ENCODE measurements around the gene IGLON5.
A peak's percentile ranks its signal among the peaks of the same experiment; 100 is the strongest.

IGLON5 gene

DNA sequence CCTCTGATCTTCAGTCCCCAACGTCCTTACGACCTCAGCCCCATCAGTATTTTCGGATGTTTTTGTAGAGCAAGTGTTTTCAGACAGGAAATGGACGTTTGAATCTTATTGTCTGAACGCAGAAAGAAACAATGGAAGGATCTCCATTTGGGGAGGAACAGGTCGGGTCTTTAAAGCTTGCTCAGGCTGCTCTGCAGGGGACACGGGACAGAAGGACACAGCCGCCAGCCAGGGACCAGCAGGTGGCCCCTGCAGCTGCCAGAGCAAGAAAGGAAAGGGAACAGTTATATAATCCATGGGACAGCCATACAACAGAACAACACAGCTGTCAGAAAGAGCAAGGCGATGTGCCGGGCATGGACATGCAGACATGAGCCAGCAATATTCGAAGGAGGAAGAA lies 18.5 kb upstream of the IGLON5 start:
- Histone ChIP-seq H3K27ac (peak overlapping the region; percentile 90), H3K4me1 (peaks cover 56% of the 10 kb centered on the region), H3K9ac (peak overlapping the region; percentile 78), H3K4me2 (peak overlapping the region; percentile 91), H3K9me3 (peaks cover 7% of the 10 kb centered on the region; the same call in 1 of the 2 replicates), H3K4me3 (peak overlapping the region; percentile 62), H3K36me3 (no peaks in the 10 kb centered on the region), H3K27me3 (no peaks in the 10 kb centered on the region), H4K20me1 (no peaks in the 10 kb centered on the region)
- no peak for TF ChIP-seq Cebpa-rat (IDR thresholded peaks at IDR 0.05)

DNA sequence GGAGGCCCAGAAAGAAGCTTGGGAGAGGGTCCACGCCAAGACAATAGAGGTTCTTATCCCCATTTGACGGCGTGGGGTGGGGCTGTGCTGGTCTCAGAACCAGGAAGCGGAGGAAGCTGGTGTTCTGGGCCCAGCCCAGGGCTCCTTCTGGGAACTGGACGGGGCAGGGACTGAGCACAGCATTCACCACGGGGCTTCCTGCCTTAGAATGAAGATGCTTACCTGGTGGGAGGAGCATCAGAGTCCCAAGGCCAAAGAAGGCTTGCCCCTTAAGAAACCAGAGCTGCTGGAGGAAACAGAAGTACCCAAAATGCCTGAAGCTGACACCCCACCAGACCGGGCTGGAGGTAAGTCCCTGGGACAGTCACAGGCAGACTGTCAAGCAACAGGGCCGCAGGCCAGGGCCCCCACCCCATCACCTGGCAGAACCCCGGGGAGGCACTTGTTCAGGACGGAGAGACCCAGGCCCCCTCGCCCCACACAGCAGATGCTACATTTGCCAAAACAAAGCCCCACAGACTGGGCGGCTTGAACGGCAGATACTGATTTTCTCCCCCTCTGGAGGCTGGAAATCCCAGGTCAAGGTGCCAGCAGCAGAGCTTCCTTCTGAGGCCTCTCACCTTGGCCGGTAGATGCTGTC lies 17.8 kb upstream of the IGLON5 start:
- H3K27ac ChIP-seq, result peak overlapping the region; percentile 90
- no peaks in the 10 kb centered on the region for H3K27me3 ChIP-seq
- H3K4me2 ChIP-seq, result peak overlapping the region; percentile 91
- peaks cover 7% of the 10 kb centered on the region; the same call in 1 of the 2 replicates for H3K9me3 ChIP-seq
- H3K4me1 ChIP-seq, result peaks cover 56% of the 10 kb centered on the region
- H3K4me3 ChIP-seq, result peak overlapping the region; percentile 62
- no peaks in the 10 kb centered on the region for H4K20me1 ChIP-seq
- H3K9ac ChIP-seq, result peak overlapping the region; percentile 78
- TF ChIP-seq Cebpa-rat (IDR thresholded peaks at IDR 0.05), result no peak
- no peaks in the 10 kb centered on the region for H3K36me3 ChIP-seq

DNA sequence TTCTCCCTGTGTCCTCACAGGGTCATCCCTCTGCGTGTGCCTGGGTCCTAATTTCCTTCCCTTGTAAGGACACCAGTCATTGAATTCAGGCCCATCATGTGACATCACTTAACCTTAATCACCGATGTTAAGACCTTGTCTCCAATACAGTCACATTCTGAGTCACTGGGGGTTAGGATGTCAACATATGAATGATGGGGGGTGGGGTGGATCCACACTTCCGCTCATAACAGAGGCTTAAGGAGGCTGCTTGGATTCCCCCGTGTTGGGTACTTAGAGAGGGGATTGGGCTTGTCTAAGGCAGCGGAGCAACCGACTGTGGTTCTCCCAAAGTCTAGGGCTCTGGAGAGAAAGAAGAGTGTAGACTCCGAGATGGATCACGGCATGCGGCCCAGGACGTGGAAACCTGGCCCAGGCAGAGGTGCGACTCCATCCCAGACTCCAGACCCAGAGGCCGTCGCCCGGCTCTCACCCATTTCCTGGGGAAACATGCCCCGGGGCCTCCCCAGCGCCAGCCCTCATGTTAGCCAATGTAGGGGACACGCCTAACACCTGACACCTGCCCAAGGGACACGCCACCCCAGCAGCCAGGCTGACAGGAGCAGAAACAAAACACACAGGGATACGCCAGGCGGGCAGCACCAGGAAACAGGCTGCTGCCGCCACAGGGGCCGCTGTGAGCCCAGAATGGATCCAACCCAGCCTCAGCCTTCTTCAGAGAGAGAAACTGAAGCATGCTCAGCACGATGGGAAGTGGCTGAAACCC lies 17.1 kb upstream of the IGLON5 start:
- TF ChIP-seq Cebpa-rat (IDR thresholded peaks at IDR 0.05), result no peak
- Histone ChIP-seq H3K4me2 (peak overlapping the region; percentile 91), H3K9ac (peak overlapping the region; percentile 78), H3K4me1 (peaks cover 56% of the 10 kb centered on the region), H3K36me3 (no peaks in the 10 kb centered on the region), H3K27me3 (no peaks in the 10 kb centered on the region), H3K27ac (peak overlapping the region; percentile 90), H3K9me3 (peaks cover 7% of the 10 kb centered on the region; the same call in 1 of the 2 replicates), H4K20me1 (no peaks in the 10 kb centered on the region), H3K4me3 (peak overlapping the region; percentile 62)

DNA sequence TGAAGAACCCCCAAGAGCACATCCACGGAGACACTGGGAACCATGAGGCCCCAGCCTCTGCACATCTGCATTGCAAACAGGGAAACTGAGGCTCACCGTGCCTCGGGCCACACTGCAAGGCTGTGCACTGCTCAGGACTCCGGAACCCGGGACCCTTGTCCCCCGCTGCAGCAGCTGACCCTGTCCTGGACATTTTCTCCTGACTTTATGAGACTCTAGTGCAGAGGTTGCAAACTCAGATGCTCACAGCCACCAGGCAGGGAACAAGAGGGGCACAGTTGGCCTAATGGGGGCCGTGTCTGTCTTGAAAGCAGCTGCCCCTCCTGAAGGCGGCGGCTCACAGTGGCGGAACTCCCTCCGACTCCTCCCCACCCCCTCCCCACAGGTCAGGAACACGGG lies 16.5 kb upstream of the IGLON5 start:
- peak overlapping the region; percentile 78 for H3K9ac ChIP-seq
- peak overlapping the region; percentile 91 for H3K4me2 ChIP-seq

DNA sequence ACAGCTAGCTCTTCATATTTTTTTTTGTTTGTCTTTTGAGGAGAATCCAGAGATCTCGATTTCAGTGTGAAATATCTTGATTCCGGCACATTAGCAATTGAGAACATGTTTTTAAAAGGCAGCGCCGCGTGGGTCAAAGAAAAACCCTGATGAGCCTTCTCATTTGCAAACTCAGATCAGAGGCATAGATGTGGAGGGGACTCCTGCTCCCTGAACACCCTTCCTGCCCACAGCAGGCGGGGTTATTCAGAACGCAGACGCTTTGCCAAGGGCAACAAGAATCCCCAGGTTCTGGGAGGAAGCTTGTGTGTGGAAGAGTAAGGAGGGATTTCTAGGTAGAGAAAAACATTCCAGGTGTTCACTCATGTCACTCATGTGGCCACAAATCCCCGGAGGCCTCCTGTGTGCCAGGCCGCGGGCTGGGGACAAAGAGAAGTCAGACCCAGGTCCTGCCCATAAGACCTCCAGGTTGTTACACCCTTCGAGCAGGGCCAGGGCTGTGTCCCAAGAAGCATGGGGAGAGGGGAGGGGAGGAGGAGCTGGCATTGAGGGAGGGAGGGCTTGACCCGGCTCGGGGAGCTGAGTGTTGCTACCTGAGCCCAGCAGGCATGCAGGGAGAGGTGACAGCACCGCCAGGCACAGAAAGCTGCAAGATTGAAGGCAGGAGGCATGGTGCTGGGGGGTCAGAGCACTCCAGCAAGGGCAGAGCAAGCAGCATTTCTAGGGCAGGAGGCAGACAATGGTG lies 15.9 kb upstream of the IGLON5 start:
- H3K36me3 ChIP-seq, result no peaks in the 10 kb centered on the region
- H3K27ac ChIP-seq, result peak overlapping the region; percentile 90
- peak overlapping the region; percentile 91 for H3K4me2 ChIP-seq
- peaks cover 4% of the 10 kb centered on the region; the same call in 1 of the 2 replicates for H3K9me3 ChIP-seq
- H3K4me3 ChIP-seq, result peak overlapping the region; percentile 62
- no peaks in the 10 kb centered on the region for H3K27me3 ChIP-seq
- H3K4me1 ChIP-seq, result peaks cover 56% of the 10 kb centered on the region
- H4K20me1 ChIP-seq, result no peaks in the 10 kb centered on the region
- TF ChIP-seq Cebpa-rat (IDR thresholded peaks at IDR 0.05), result no peak
- H3K9ac ChIP-seq, result peak overlapping the region; percentile 78

More for the DNA sequence above, 16.5 kb upstream of the IGLON5 start:
- peak overlapping the region; percentile 62 for H3K4me3 ChIP-seq
- peak overlapping the region; percentile 90 for H3K27ac ChIP-seq
- peaks cover 56% of the 10 kb centered on the region for H3K4me1 ChIP-seq
- peaks cover 7% of the 10 kb centered on the region; the same call in 1 of the 2 replicates for H3K9me3 ChIP-seq
- H4K20me1 ChIP-seq, result no peaks in the 10 kb centered on the region
- no peak for TF ChIP-seq Cebpa-rat (IDR thresholded peaks at IDR 0.05)
- H3K36me3 ChIP-seq, result no peaks in the 10 kb centered on the region
- H3K27me3 ChIP-seq, result no peaks in the 10 kb centered on the region

DNA sequence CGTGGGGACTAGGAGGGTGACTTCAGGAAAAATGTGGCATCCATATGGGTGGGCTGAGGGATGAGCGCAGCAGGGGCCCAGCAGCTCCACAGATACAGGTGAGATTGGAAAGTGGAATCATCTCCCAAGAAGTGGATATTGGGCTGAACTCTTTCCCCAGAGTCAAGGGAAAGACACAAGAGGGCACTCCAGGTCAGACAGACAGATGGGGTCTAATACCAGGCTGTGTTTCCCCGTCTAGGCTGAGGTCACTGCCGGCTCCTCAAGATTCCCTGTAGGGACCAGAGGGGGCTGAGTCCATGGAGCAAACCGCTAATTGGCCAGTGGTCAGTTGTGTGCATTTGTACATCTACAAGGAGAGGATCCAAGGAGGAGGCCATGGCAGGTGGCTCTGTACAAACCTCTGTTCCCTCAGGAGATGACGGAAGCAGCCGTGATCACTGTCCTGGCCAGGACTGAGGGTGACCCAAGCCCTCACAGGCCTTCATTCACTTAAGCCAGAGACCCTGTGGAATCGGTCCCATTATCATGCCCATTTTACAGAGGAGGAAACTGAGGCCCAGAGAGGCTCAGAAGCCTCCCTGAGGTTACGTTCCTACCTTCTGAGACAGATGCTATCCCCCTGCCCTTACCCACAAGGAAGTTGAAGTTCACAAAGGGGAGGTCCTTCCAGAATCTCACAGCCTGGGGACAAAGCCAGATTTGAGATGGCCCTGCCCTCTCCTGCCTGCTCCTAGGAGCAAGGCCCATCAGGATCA lies 14.9 kb upstream of the IGLON5 start:
- H3K9ac ChIP-seq, result peak overlapping the region; percentile 78; the same call in 1 of the 2 replicates

DNA sequence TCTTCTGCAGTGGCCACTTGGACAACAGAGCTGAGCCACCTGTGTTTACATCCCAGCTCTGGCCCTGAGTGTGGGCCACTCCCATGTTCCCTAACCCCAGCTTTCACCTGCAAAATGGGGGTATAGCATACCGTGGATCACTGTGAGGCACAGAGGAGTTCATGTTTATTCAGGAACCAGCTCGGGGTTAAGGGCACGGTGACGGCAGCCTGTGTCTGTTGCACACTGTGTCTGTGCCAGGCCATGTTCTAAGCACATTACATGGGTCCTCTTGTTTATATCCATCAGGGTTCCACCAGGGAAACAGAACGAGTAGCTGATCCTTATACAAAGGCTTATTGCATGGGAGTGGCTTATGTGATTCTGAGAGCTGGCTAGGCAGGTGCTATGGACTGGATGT lies 14.0 kb upstream of the IGLON5 start:
- Histone ChIP-seq H3K9ac (no peak overlapping the region), H3K4me2 (no peak overlapping the region), H4K20me1 (no peaks in the 10 kb centered on the region), H3K27me3 (no peaks in the 10 kb centered on the region), H3K36me3 (no peaks in the 10 kb centered on the region), H3K4me3 (no peak overlapping the region), H3K27ac (no peak overlapping the region), H3K4me1 (peaks cover 42% of the 10 kb centered on the region), H3K9me3 (peaks cover 6% of the 10 kb centered on the region; the same call in 1 of the 2 replicates)
- TF ChIP-seq Cebpa-rat (IDR thresholded peaks at IDR 0.05), result no peak

More for the DNA sequence above, 14.9 kb upstream of the IGLON5 start:
- no peaks in the 10 kb centered on the region for H3K27me3 ChIP-seq
- H3K9me3 ChIP-seq, result peaks cover under 1% of the 10 kb centered on the region; the same call in 1 of the 2 replicates
- peaks cover 51% of the 10 kb centered on the region for H3K4me1 ChIP-seq
- H4K20me1 ChIP-seq, result no peaks in the 10 kb centered on the region
- no peaks in the 10 kb centered on the region for H3K36me3 ChIP-seq
- no peak overlapping the region for H3K4me3 ChIP-seq
- no peak for TF ChIP-seq Cebpa-rat (IDR thresholded peaks at IDR 0.05)
- H3K4me2 ChIP-seq, result peak overlapping the region; percentile 91
- H3K27ac ChIP-seq, result peak overlapping the region; percentile 90; the same call in 1 of the 2 replicates

DNA sequence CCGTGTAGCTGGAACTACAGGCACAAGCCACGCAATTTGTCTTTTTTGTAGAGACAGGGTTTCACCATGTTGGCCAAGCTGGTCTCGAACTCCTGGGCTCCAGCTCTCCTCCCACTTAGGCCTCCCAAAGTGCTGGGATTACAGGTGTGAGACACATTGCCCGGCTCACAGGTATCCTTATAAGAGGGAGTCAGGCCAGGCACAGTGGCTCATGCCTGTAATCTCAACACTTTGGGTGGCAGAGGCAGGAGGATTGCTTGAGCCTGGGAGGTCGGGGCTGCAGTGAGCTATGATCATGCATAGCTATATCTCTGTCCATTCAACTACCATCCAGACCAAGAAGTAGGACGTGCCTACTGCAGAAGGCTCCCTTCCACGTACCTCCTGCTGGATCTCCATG lies 10.2 kb upstream of the IGLON5 start:
- Histone ChIP-seq H3K27me3 (no peaks in the 10 kb centered on the region), H3K9me3 (peaks cover 21% of the 10 kb centered on the region), H3K4me2 (no peak overlapping the region), H3K27ac (no peak overlapping the region), H3K4me1 (peaks cover 3% of the 10 kb centered on the region), H3K4me3 (no peak overlapping the region), H4K20me1 (no peaks in the 10 kb centered on the region), H3K9ac (no peak overlapping the region), H3K36me3 (no peaks in the 10 kb centered on the region)
- no peak for TF ChIP-seq Cebpa-rat (IDR thresholded peaks at IDR 0.05)

DNA sequence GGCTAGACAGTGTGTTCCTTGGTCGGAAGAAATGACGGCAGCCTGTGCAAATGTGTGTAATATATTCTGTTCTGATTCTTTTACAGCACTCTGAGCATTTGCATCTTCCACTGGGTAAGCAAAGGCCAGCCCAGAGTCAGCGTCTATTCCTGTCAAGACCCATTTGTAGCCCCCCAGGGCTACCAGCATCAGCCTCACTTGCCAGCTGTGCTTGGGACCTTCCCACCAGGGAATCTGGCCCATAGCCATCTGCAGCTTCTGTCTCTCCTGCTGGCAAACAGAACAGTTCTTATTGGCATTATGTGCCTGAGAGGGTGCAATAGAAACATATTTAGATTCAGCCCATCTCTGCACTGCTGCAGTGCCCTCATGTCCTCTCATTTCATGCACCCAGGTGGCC lies 6.0 kb upstream of the IGLON5 start:
- H3K36me3 ChIP-seq, result no peaks in the 10 kb centered on the region
- H3K4me1 ChIP-seq, result no peaks in the 10 kb centered on the region
- H3K9ac ChIP-seq, result no peak overlapping the region
- no peak overlapping the region for H3K4me3 ChIP-seq
- peaks cover 40% of the 10 kb centered on the region for H3K9me3 ChIP-seq
- H3K4me2 ChIP-seq, result no peak overlapping the region
- no peaks in the 10 kb centered on the region for H3K27me3 ChIP-seq
- H4K20me1 ChIP-seq, result no peaks in the 10 kb centered on the region
- H3K27ac ChIP-seq, result no peak overlapping the region
- no peak for TF ChIP-seq Cebpa-rat (IDR thresholded peaks at IDR 0.05)
